GM20000 (cell line): ENCODE data around the gene DHRS4L2.
"Not testable (repeated sequence)": the region's sequence is repeated elsewhere in the genome, so short reads cannot be mapped to it uniquely, and the experiment has no call there.

Experiments used
- DNase-seq: peaks from one replicate; pipeline ENCODE4 v3.0.0; 2012; ENCODE audit warnings: low spot score
- CTCF ChIP-seq: IDR thresholded peaks from 2 replicates; pipeline ENCODE4 v1.5.1; 2012; ENCODE audit warnings: mild to moderate bottlenecking, control low read depth; ENCODE audit errors: extremely low read depth, missing control alignments

The DHRS4L2 gene

GRCh38 chr14:23951590-23952201 lies 37.0 kb upstream of the DHRS4L2 start:
- DNase-seq = no peak

GRCh38 chr14:23953116-23953463 lies 35.6 kb upstream of the DHRS4L2 start:
- DNase-seq = not testable (repeated sequence)

More at GRCh38 chr14:23951590-23952201, 37.0 kb upstream of the DHRS4L2 start:
- no peak for TF ChIP-seq CTCF

GRCh38 chr14:23953464-23954278 lies 35.1 kb upstream of the DHRS4L2 start, which contains the start of gene DHRS4:
TSS of gene DHRS4 (plus strand) at chr14:23953770. CDS start at chr14:23953789, 19 bp downstream.
- TF ChIP-seq CTCF = peak; percentile 86
- peak; percentile 84 for DNase-seq

GRCh38 chr14:23954279-23954614 lies 34.5 kb upstream of the DHRS4L2 start:
- DNase-seq = not testable (repeated sequence)

- DNase-seq = not testable (repeated sequence)
Measured at GRCh38 chr14:23954965-23955364, 33.8 kb upstream of the DHRS4L2 start.

GRCh38 chr14:23955811-23956210 lies 32.9 kb upstream of the DHRS4L2 start:
- not testable (repeated sequence) for DNase-seq

GRCh38 chr14:23957913-23958569 lies 30.7 kb upstream of the DHRS4L2 start:
- not testable (repeated sequence) for DNase-seq

- DNase-seq = not testable (repeated sequence)
Measured at GRCh38 chr14:23960899-23961298, 27.8 kb upstream of the DHRS4L2 start.

- DNase-seq = not testable (repeated sequence)
Measured at GRCh38 chr14:23961704-23962103, 27.0 kb upstream of the DHRS4L2 start.

GRCh38 chr14:23969130-23969480 lies 19.6 kb upstream of the DHRS4L2 start:
- not testable (repeated sequence) for DNase-seq

GRCh38 chr14:23969481-23970282 lies 19.0 kb upstream of the DHRS4L2 start:
- DNase-seq = not testable (repeated sequence)

- not testable (repeated sequence) for DNase-seq
Measured at GRCh38 chr14:23970283-23970659, 18.5 kb upstream of the DHRS4L2 start.

- DNase-seq = not testable (repeated sequence)
Measured at GRCh38 chr14:23973178-23973577, 15.6 kb upstream of the DHRS4L2 start.

- not testable (repeated sequence) for DNase-seq
Measured at GRCh38 chr14:23974041-23974440, 14.7 kb upstream of the DHRS4L2 start.

- DNase-seq = not testable (repeated sequence)
Measured at GRCh38 chr14:23977208-23977607, 11.5 kb upstream of the DHRS4L2 start.

GRCh38 chr14:23981951-23982813 lies 6.5 kb upstream of the DHRS4L2 start:
- not testable (repeated sequence) for DNase-seq
